Choroid plexus epithelial cell (primary cell): ENCODE data around the gene PCDHB6.
"Not testable (repeated sequence)": the region's sequence is repeated elsewhere in the genome, so short reads cannot be mapped to it uniquely, and the experiment has no call there.

Experiments
- DNase-seq: peaks from one replicate; pipeline ENCODE4 v3.0.0-alpha.2; 2010; ENCODE audit warnings: low read depth
- H3K4me3 ChIP-seq: 2 replicates; pipeline ENCODE4 v1.5.1; 2011; ENCODE audit warnings: low read depth, mild to moderate bottlenecking, control low read depth, low read length, moderate library complexity
- CTCF ChIP-seq: conservative IDR thresholded peaks from 2 replicates; pipeline ENCODE4 v1.5.1; 2011; ENCODE audit warnings: low read depth, mild to moderate bottlenecking, control low read depth, inconsistent platforms, low read length, moderate library complexity

PCDHB6 gene

GRCh38 chr5:141149812-141150211 lies at the start of gene PCDHB6:
TSS of gene PCDHB6 (plus strand) at chr5:141150057. CDS start at chr5:141150258, 201 bp downstream.
- peak; percentile 2 for DNase-seq
- no peak for TF ChIP-seq CTCF
- H3K4me3 ChIP-seq: no peak within 1 kb of the TSS

GRCh38 chr5:141100243-141100805 lies 49.5 kb upstream of the PCDHB6 start, which contains the start of gene PCDHB3:
TSS of gene PCDHB3 (plus strand) at chr5:141100473. CDS start at chr5:141100650, 177 bp downstream.
- peak; percentile 3 for TF ChIP-seq CTCF
- DNase-seq: peak; percentile 2
- H3K4me3 ChIP-seq: no peak within 1 kb of the TSS

- TF ChIP-seq CTCF: no peak
Observed at GRCh38 chr5:141101059-141101458, 48.8 kb upstream of the PCDHB6 start.

GRCh38 chr5:141102070-141102469 lies 47.8 kb upstream of the PCDHB6 start:
- not testable (repeated sequence) for DNase-seq, H3K4me3 ChIP-seq

More at GRCh38 chr5:141101059-141101458, 48.8 kb upstream of the PCDHB6 start:
- no peak overlapping the region for H3K4me3 ChIP-seq
- no peak for DNase-seq

- not testable (repeated sequence) for DNase-seq, H3K4me3 ChIP-seq
Observed at GRCh38 chr5:141102471-141102870, 47.4 kb upstream of the PCDHB6 start.

GRCh38 chr5:141105350-141105749 lies 44.5 kb upstream of the PCDHB6 start:
- H3K4me3 ChIP-seq: no peak overlapping the region
- DNase-seq: no peak
- TF ChIP-seq CTCF: no peak

- DNase-seq: no peak
- no peak overlapping the region for H3K4me3 ChIP-seq
- TF ChIP-seq CTCF: no peak
Observed at GRCh38 chr5:141119250-141119649, 30.6 kb upstream of the PCDHB6 start.

GRCh38 chr5:141121563-141121962 lies 28.3 kb upstream of the PCDHB6 start, which contains the start of gene PCDHB4:
TSS of gene PCDHB4 (plus strand) at chr5:141121818. CDS start at chr5:141121999, 181 bp downstream.
- no peak for DNase-seq
- no peak within 1 kb of the TSS for H3K4me3 ChIP-seq
- TF ChIP-seq CTCF: no peak
